Stimulated activated CD4-positive, alpha-beta T cell treated with anti-CD3 and anti-CD28 coated beads, Interleukin-1b, Interleukin-23, amount 100 ng/mL, for 24 hours (primary cell): ENCODE results near the gene SAP30BP.

ENCODE experiments used
- DNase-seq, 4 experiments: peaks; one replicate each; pipeline ENCODE4 v3.0.0-alpha.2; 2020; ENCODE audit warnings: low read depth in 4 of 4, low spot score in 1 of 4

Gene SAP30BP

DNA sequence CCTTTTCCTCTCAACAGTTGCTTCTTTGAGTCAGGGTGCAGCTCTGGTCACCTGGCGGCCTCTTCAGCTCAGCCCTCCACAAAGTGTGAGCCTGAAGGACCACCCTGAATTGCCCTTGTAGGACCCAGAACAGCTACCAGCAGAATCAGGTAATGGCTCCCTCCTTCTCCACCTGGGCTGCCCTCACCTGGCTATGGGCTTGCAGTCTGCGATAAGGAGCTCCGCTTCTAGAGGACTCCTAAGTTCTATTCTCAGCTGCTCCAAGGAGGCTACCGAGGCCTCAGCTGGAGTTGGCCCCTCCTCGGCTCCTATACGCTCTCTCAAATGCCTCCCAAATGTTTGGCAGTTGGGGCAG is 20.5 kb upstream of the SAP30BP start:
- DNase-seq: no peak

GRCh38 chr17:75647061-75647460 is 20.1 kb upstream of the SAP30BP start:
- no peak for DNase-seq

DNA sequence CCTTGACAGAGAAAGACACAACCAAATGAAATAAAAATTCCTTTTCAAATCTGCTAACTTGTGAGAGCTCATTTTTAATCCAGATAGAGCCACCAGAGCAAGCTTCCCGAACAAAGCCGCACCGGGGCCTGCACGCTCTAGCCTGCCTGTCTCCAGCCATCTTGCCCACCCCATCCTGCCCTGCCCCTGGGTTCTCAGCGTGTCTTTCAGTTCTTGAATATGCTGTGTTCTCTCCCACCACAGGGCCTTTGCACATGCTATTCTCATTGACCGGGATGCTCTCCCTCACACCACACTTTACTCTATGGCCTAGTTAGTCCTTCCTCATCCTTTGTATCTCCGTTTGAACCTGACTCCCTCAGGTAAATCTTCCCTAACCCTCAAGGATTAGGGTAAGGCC is 19.2 kb upstream of the SAP30BP start:
- no peak for DNase-seq

GRCh38 chr17:75649687-75650086 is 17.5 kb upstream of the SAP30BP start:
- DNase-seq: no peak

- DNase-seq: no peak
Measured at GRCh38 chr17:75650874-75651273, 16.3 kb upstream of the SAP30BP start.

- no peak for DNase-seq
Measured at GRCh38 chr17:75652341-75652740, 14.8 kb upstream of the SAP30BP start.

GRCh38 chr17:75652934-75653549 is 14.1 kb upstream of the SAP30BP start:
- no peak for DNase-seq

DNA sequence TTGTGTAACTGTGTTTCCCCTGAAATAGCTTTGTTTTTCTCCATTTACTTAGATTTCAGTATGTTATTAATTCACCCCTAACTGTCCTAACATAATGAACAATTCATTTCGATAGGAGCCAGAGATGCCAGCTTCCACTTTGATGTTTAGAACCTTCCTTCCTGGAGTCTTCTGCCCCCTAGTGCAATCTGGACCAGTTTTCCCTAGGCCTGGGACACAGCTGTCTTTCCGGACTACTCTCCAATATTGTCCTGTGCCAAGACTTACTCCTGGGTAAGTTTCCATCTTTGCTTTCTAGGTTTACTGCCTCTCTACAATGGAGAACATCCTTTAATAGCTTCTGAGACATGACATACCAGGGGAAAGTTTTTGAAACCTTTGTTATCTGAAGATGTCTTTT is 13.0 kb upstream of the SAP30BP start:
- no peak for DNase-seq

GRCh38 chr17:75658237-75658636 is 8.9 kb upstream of the SAP30BP start:
- DNase-seq: no peak

- no peak for DNase-seq
Measured at GRCh38 chr17:75661531-75661930, 5.6 kb upstream of the SAP30BP start.

GRCh38 chr17:75662511-75662910 is 4.6 kb upstream of the SAP30BP start:
- no peak for DNase-seq

DNA sequence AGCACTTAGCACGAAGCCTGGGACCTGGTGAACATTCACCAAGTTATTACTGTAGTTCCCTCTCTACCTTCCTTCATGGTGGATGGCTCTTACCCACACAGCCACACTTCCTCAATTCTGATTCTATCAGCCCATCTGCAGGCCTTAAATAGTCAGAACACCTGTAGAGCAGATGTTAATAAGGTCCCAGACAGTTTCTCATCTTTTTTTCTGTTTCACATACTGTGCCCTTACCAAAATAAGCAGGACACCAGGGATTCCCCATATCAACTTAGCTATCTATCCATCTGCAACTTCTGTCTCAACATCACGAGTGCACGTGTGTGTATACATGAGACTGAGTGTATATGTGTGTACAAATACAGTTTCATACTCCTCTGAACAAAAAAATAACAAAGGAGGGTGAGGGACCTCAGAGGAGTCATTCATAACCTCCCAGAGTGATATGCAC is 3.0 kb upstream of the SAP30BP start:
- DNase-seq: no peak

- no peak for DNase-seq
Measured at GRCh38 chr17:75665981-75666380, 1.2 kb upstream of the SAP30BP start.

DNA sequence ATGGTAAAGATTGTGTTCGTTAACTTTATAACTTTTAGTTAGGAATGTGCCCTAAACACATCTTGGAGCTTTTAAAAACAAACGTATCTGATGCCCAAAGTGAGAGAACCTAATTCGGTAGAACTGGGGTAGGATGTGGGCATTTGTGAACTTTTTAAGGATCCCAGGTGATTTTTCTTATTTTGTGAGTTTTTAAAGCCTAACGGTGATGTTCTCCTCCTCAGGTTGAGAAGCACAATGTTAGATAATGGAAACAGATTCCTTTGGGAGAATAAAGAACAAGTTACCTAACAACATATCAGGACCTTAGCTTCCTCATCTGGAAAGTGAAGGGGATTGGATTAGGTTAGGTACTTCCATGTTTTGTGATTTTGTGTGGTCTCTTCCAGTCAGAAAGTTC is 687 bp downstream of the SAP30BP start:
- DNase-seq: no peak

DNA sequence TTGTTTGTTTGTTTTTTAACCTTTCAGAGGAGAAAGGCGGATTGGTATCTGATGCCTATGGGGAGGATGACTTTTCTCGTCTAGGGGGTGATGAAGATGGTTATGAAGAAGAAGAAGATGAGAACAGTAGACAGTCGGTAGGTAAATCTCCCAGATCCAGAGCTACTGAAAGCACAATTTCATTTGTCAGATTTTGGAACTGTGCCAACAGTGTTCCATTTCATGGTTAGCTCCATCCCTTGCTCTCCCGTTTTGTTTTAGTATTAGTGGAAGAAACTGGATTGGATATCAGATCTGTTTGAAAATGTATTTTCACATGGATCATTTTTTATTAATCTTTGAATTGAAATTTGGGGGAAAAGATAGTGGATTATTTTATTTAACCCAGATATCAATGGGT is 1.4 kb downstream of the SAP30BP start:
- DNase-seq: no peak

DNA sequence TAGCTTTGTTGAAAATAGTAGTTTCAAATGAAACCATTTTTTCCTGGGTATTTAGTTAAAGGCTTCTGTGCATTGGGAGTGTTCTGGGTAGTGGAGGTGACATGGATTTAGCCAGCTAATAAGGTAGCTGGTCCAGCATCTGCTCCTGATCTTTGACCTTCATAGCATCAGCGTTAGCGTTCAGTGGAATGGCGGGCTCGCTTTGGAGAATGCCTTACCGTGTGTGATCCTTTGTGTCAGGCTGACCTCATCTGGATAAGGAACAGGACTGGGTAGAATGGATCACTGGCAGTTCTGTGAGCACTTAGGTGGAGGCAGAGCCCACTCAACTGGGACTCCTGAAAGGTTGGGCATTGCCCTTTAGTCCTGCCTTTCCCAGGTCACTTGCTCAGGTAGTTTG is 3.7 kb downstream of the SAP30BP start:
- DNase-seq: no peak

GRCh38 chr17:75672011-75672410 is 4.9 kb downstream of the SAP30BP start:
- no peak for DNase-seq

DNA sequence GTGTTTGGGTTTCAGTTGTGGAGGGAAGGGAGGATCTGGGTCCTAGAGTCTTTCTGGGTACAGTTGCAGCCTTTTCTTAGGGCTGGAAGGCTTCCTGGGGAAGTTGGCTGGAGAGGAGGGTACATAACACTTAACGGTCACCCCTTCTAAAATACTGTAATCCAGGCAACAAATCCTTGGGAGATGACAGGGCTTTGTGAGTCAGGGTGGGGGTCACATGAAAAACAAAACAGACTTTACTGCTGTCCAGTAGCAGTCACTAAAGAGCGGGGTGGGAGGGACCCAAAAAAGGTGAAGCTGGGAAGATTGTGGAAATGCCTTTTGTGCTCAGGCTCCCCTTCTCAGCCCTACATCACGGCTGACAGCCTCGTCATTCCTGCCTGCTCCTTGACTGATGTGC is 6.3 kb downstream of the SAP30BP start:
- DNase-seq: no peak

GRCh38 chr17:75676461-75676860 is 9.3 kb downstream of the SAP30BP start:
- DNase-seq: no peak

GRCh38 chr17:75679706-75680211 is 12.6 kb downstream of the SAP30BP start:
- no peak for DNase-seq

DNA sequence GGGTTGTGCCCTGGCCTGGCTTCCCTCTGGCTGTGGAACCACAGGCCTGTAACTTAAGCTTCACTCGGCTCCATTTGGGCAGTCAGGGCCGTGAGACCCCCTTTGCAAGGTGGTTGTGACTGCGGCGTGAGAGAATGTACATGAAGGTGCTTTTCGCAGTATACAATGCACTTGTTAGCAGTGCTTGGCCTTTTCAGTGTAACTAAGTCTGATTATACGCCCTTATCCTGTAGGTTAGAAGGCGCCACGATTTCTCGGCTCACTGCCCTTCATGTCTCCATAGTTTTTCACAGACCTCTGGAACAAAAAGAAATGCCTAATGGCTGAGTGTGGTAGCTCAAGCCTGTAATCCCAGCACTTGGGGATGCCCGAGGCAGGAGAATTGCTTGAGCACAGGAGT is 13.3 kb downstream of the SAP30BP start:
- DNase-seq: no peak

DNA sequence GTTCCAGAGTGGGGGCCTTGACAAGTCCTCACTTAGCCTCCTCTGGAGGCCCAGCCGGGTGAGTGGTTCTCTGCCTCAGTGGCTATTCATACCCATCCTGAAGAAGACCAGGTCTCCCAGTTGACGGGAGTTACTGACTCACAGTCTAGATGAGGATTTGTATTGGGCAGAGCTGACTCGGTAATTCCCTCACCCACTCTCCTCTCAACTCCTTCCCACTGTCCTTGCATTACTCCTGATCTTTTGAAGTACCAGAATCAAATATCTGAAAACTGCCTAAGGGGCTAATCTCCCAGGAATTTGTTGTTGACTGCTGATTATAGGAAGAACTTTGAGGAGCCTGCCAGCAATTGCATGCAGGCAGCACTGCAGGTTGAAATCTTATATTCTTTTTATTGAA is 14.2 kb downstream of the SAP30BP start:
- DNase-seq: no peak

- no peak for DNase-seq
Measured at GRCh38 chr17:75683583-75683982, 16.4 kb downstream of the SAP30BP start.

DNA sequence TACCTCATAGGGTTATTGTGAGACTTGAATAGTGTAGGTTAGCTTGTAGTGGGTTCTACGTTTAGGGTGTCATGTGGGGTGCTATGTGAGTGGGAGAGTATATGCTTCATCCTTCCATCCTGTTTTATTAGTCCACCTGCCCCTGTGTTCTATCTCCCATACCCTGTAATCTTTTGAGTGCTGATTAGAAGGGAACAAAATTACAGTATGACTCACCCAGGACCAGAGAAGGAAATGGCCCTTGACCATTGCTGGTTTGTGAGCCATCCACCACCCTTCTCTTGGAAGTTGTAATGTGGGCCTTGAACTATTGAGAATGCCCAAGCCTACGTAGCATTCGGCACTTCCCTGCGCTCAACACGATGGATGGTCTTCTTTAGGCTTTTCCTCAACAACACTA is 17.1 kb downstream of the SAP30BP start:
- no peak for DNase-seq
